Stimulated activated CD4-positive, alpha-beta T cell treated with anti-CD3 and anti-CD28 coated beads, TNF-alpha, amount 100 ng/mL, for 1 hour (primary cell): ENCODE measurements around the gene MAP2K6.

Experiments
- DNase-seq, 3 donors: peaks; one replicate each; pipeline ENCODE4 v3.0.0-alpha.2; 2020; ENCODE audit warnings: low read depth in 3 of 3, low spot score in 1 of 3

Gene MAP2K6

GRCh38 chr17:69528035-69528434 lies 113.5 kb downstream of the MAP2K6 start:
- DNase-seq, result no peak

- no peak for DNase-seq
Measured at GRCh38 chr17:69533481-69534234, 119.2 kb downstream of the MAP2K6 start.

GRCh38 chr17:69534235-69534621 lies 119.7 kb downstream of the MAP2K6 start:
- DNase-seq, result no peak

GRCh38 chr17:69535016-69535570 lies 120.6 kb downstream of the MAP2K6 start:
- no peak for DNase-seq

GRCh38 chr17:69538795-69539194 lies 124.3 kb downstream of the MAP2K6 start:
- no peak for DNase-seq

- DNase-seq, result no peak
Measured at GRCh38 chr17:69539274-69539673, 124.8 kb downstream of the MAP2K6 start.

- DNase-seq, result no peak
Measured at GRCh38 chr17:69539781-69540319, 125.4 kb downstream of the MAP2K6 start.

GRCh38 chr17:69540356-69540755 lies 125.9 kb downstream of the MAP2K6 start:
- DNase-seq, result no peak

GRCh38 chr17:69547230-69547629 lies 132.7 kb downstream of the MAP2K6 start:
- DNase-seq, result no peak

GRCh38 chr17:69547947-69548346 lies 133.4 kb downstream of the MAP2K6 start:
- no peak for DNase-seq

GRCh38 chr17:69551212-69552010 lies 136.9 kb downstream of the MAP2K6 start:
- no peak for DNase-seq

- no peak for DNase-seq
Measured at GRCh38 chr17:69552986-69553667, 138.6 kb downstream of the MAP2K6 start.

- no peak for DNase-seq
Measured at GRCh38 chr17:69555056-69555455, 140.6 kb downstream of the MAP2K6 start.

- DNase-seq, result no peak
Measured at GRCh38 chr17:69557339-69557738, 142.8 kb downstream of the MAP2K6 start.

- no peak for DNase-seq
Measured at GRCh38 chr17:69558796-69559195, 144.3 kb downstream of the MAP2K6 start.

GRCh38 chr17:69560987-69561441 lies 146.5 kb downstream of the MAP2K6 start:
- no peak for DNase-seq

- DNase-seq, result no peak
Measured at GRCh38 chr17:69561462-69561861, 147.0 kb downstream of the MAP2K6 start.

GRCh38 chr17:69565447-69565846 lies 150.9 kb downstream of the MAP2K6 start:
- no peak for DNase-seq

GRCh38 chr17:69567130-69567529 lies 152.6 kb downstream of the MAP2K6 start:
- DNase-seq, result no peak

GRCh38 chr17:69572747-69573146 lies 158.2 kb downstream of the MAP2K6 start:
- DNase-seq, result no peak

GRCh38 chr17:69573396-69573795 lies 158.9 kb downstream of the MAP2K6 start:
- no peak for DNase-seq
